K562 (cell line): ENCODE measurements around the gene POLR2M. TPM values are rescaled to one million over a fixed set of nuclear protein-coding genes. Genes with fewer than 3 reads are reported as not detected.

Experiments
- CEBPZ ChIP-seq: fragments of 150-350 bp; IDR thresholded peaks from 2 replicates; pipeline ENCODE4 v1.6.1; 2014; ENCODE audit warnings: low read depth, mild to moderate bottlenecking, low read length, borderline replicate concordance
- DDX20 ChIP-seq: fragments of 450-650 bp; IDR thresholded peaks from 2 replicates; pipeline ENCODE4 v1.6.1; 2016; ENCODE audit warnings: missing genetic modification characterization, low read depth, mild to moderate bottlenecking, missing compliant biosample characterization, moderate library complexity
- GATA2 ChIP-seq: sonication (generic); formaldehyde crosslinking; IDR thresholded peaks from 2 replicates; pipeline ENCODE4 v1.4.0; 2020; ENCODE audit warnings: mild to moderate bottlenecking, missing genetic modification reagents
- KDM5B ChIP-seq: fragments of 200-600 bp; sonication (generic); IDR thresholded peaks from 2 replicates; pipeline ENCODE4 v1.6.1; 2012; ENCODE audit warnings: low read depth, mild to moderate bottlenecking, moderate library complexity, low read length, control low read depth, inconsistent platforms; ENCODE audit not compliant: insufficient replicate concordance
- MBD2 ChIP-seq: sonication (generic); IDR thresholded peaks from 2 replicates; pipeline ENCODE4 v1.6.1; 2016; ENCODE audit warnings: low read depth, borderline replicate concordance
- MEF2A ChIP-seq: IDR thresholded peaks from 2 replicates; pipeline ENCODE4 v1.6.1; 2011; ENCODE audit warnings: low read depth, mild to moderate bottlenecking, low read length, moderate library complexity; ENCODE audit not compliant: control insufficient read depth
- PREB ChIP-seq: sonication (generic); formaldehyde crosslinking; IDR thresholded peaks from 2 replicates; pipeline ENCODE4 v1.8.1; 2023; ENCODE audit warnings: mild to moderate bottlenecking, missing genetic modification reagents
- RAD51 ChIP-seq: fragments of 450-650 bp; IDR thresholded peaks from 2 replicates; pipeline ENCODE4 v1.7.1; 2016; ENCODE audit warnings: low read depth, mild to moderate bottlenecking, borderline replicate concordance
- RBM22 ChIP-seq: fragments of 200-400 bp; formaldehyde crosslinking; IDR thresholded peaks from 2 replicates; pipeline ENCODE4 v1.6.1; 2018; ENCODE audit warnings: low read length, low read depth; ENCODE audit not compliant: poor library complexity, severe bottlenecking
- SRSF9 ChIP-seq: fragments of 200-400 bp; formaldehyde crosslinking; IDR thresholded peaks from 2 replicates; pipeline ENCODE4 v1.6.1; 2017; ENCODE audit warnings: low read depth, low read length, borderline replicate concordance
- ZFP36 ChIP-seq: fragments of 150-350 bp; IDR thresholded peaks from 2 replicates; pipeline ENCODE4 v1.6.1; 2018; ENCODE audit warnings: low read length, low read depth; ENCODE audit not compliant: partially characterized antibody
- ZNF354B ChIP-seq: fragments of 250-450 bp; sonication (Bioruptor Pico); IDR thresholded peaks from 2 replicates; pipeline ENCODE4 v1.4.0; 2020
- ZNF551 ChIP-seq: fragments of 250-450 bp; sonication (Bioruptor Pico); IDR thresholded peaks from 2 replicates; pipeline ENCODE4 v1.5.0; 2021; ENCODE audit warnings: mild to moderate bottlenecking, moderate library complexity
- ZNF644 ChIP-seq: fragments of 200-800 bp; sonication (Bioruptor generic); IDR thresholded peaks from 2 replicates; pipeline ENCODE4 v1.6.1; 2016; ENCODE audit warnings: low read depth, missing genetic modification characterization, missing compliant biosample characterization
- polyA plus RNA-seq, 8 experiments: library from polyadenylated mRNA; depleted of rRNA in 4 of 8; stranded (reverse) in 5 of 8; unstranded in 3 of 8; fragments of >200 nt; fragmentation: Nextera tagmentation in 2 of 8; fragmentation: Illumina TruSeq in 1 of 8; extraction: Ambion mirVana in 2 of 8; extraction: Trizol in 1 of 8; gene quantifications; 2 replicates each; pipeline versions ENCODE4 v1.2.1 to v1.2.3, GENCODE V29; 2011 to 2014; ENCODE audit warnings: inconsistent platforms in 1 of 8, missing spikeins in 1 of 8
- total RNA-seq, 7 experiments: library from RNA; depleted of rRNA in 6 of 7; stranded (reverse); fragments of >200 nt in 6 of 7; fragmentation: Illumina TruSeq in 2 of 7; extraction: Trizol in 2 of 7; gene quantifications; 2 replicates each; pipeline versions ENCODE4 v1.2.1 to v1.2.3, GENCODE V29; 2011 to 2021; ENCODE audit warnings: low replicate concordance in 1 of 7
- TF ChIP-seq, protein P1 (sequence below): sonication (generic); formaldehyde crosslinking; IDR thresholded peaks from 2 replicates; pipeline ENCODE4 v1.8.0; 2023; ENCODE audit warnings: mild to moderate bottlenecking, missing genetic modification reagents
- TF ChIP-seq, protein P2 (sequence below): fragments of 250-450 bp; sonication (Bioruptor Pico); IDR thresholded peaks from 2 replicates; pipeline ENCODE4 v1.4.0; 2020; ENCODE audit warnings: mild to moderate bottlenecking, moderate library complexity
- TF ChIP-seq, protein P3 (sequence below): fragments of 450-650 bp; IDR thresholded peaks from 2 replicates; pipeline ENCODE4 v1.7.0; 2016; ENCODE audit warnings: borderline replicate concordance

The POLR2M gene
- total and polyA plus RNA-seq, 9 of the 15 experiments (the other 6 are each of a cell fraction or from before 2014, with no cell fraction given), result 9.2 to 1,050 (median 43.0) TPM

- TF ChIP-seq, protein P1, sequence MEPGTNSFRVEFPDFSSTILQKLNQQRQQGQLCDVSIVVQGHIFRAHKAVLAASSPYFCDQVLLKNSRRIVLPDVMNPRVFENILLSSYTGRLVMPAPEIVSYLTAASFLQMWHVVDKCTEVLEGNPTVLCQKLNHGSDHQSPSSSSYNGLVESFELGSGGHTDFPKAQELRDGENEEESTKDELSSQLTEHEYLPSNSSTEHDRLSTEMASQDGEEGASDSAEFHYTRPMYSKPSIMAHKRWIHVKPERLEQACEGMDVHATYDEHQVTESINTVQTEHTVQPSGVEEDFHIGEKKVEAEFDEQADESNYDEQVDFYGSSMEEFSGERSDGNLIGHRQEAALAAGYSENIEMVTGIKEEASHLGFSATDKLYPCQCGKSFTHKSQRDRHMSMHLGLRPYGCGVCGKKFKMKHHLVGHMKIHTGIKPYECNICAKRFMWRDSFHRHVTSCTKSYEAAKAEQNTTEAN (CRISPR knock-in tag), result no peak
- TF ChIP-seq MEF2A, result no peak
- no peak for TF ChIP-seq PREB (CRISPR knock-in tag)
- TF ChIP-seq, protein P2, sequence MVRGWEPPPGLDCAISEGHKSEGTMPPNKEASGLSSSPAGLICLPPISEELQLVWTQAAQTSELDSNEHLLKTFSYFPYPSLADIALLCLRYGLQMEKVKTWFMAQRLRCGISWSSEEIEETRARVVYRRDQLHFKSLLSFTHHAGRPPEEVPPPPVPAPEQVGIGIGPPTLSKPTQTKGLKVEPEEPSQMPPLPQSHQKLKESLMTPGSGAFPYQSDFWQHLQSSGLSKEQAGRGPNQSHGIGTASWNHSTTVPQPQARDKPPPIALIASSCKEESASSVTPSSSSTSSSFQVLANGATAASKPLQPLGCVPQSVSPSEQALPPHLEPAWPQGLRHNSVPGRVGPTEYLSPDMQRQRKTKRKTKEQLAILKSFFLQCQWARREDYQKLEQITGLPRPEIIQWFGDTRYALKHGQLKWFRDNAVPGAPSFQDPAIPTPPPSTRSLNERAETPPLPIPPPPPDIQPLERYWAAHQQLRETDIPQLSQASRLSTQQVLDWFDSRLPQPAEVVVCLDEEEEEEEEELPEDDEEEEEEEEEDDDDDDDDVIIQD (CRISPR knock-in tag), result no peak
- no peak for TF ChIP-seq GATA2 (CRISPR knock-in tag)
- 0 out of 2 replicates have a peak, but pooled peaks have one; percentile 11 for TF ChIP-seq ZNF354B (CRISPR knock-in tag)
- TF ChIP-seq ZFP36, result no peak
- TF ChIP-seq RBM22, result no peak
- no peak for TF ChIP-seq DDX20
- no peak for TF ChIP-seq CEBPZ
- TF ChIP-seq RAD51, result no peak
- no peak for TF ChIP-seq ZNF644 (tag)
- TF ChIP-seq ZNF551 (CRISPR knock-in tag), result no peak
- TF ChIP-seq KDM5B, result peak; percentile 71
- no peak; the same call in 1 of the 2 replicates for TF ChIP-seq MBD2
- TF ChIP-seq SRSF9, result no peak
- TF ChIP-seq, protein P3, sequence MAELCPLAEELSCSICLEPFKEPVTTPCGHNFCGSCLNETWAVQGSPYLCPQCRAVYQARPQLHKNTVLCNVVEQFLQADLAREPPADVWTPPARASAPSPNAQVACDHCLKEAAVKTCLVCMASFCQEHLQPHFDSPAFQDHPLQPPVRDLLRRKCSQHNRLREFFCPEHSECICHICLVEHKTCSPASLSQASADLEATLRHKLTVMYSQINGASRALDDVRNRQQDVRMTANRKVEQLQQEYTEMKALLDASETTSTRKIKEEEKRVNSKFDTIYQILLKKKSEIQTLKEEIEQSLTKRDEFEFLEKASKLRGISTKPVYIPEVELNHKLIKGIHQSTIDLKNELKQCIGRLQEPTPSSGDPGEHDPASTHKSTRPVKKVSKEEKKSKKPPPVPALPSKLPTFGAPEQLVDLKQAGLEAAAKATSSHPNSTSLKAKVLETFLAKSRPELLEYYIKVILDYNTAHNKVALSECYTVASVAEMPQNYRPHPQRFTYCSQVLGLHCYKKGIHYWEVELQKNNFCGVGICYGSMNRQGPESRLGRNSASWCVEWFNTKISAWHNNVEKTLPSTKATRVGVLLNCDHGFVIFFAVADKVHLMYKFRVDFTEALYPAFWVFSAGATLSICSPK, result no peak
Measured at GRCh38 chr15:57706405-57707209, at the start of gene POLR2M (continued).
